Measurements from ENCODE around the gene CAMK4. TPM values are rescaled to one million over a fixed set of nuclear protein-coding genes. Genes with fewer than 3 reads are reported as not detected.

CAMK4 gene
- total and polyA plus RNA-seq, 2 donors (not counting 1 experiment from before 2014, with no cell fraction given): 0.83 to 5.9 TPM

DNA sequence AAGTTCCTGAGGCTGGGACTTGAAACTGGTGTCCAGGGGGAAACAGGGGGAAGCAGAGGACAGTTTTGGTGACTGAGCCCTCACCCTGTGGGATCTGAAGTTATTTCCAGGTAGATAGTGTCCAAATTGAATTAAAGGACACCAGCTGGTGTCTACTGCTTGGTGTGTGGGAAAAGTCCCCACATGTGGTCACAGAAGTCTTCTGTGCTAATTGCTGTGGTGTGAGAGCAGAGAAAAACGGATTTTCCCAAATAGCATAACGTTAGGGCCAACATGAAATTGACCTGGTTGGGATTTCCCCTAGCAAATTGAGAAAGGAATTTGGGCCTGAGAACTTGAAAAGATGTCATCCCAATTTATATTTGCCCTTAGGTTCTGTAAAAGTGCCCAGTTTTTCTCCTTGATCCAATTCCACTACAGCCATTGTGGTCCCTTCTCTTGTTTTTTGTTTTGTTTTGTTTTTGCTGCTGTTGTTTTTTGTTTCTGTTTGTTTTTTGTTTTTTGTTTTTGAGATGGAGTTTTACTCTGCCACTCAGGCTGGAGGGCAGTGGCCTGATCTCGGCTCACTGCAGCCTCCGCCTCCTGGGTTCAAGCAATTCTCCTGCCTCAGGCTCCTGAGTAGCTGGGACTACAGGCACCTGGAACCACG is 293.8 kb downstream of the CAMK4 start:
- TF ChIP-seq, protein P1, sequence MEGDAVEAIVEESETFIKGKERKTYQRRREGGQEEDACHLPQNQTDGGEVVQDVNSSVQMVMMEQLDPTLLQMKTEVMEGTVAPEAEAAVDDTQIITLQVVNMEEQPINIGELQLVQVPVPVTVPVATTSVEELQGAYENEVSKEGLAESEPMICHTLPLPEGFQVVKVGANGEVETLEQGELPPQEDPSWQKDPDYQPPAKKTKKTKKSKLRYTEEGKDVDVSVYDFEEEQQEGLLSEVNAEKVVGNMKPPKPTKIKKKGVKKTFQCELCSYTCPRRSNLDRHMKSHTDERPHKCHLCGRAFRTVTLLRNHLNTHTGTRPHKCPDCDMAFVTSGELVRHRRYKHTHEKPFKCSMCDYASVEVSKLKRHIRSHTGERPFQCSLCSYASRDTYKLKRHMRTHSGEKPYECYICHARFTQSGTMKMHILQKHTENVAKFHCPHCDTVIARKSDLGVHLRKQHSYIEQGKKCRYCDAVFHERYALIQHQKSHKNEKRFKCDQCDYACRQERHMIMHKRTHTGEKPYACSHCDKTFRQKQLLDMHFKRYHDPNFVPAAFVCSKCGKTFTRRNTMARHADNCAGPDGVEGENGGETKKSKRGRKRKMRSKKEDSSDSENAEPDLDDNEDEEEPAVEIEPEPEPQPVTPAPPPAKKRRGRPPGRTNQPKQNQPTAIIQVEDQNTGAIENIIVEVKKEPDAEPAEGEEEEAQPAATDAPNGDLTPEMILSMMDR (conservative IDR thresholded peaks at IDR 0.05 in 1 of 2, IDR thresholded peaks at IDR 0.05 in 1 of 2; ENCODE audit: low read depth in 1 of 2, low read length in 2 of 2): no peak
- no peak for TF ChIP-seq EZH2 (IDR thresholded peaks at IDR 0.05; ENCODE audit: low read length, missing control alignments)
- H3K4me2 ChIP-seq (ENCODE audit: extremely low read depth, insufficient read depth, low read length): no peak overlapping the region
- no peaks in the 10 kb centered on the region for H3K27me3 ChIP-seq (ENCODE audit: control insufficient read depth, insufficient read depth, low read length)
- no peaks in the 10 kb centered on the region for H3K79me2 ChIP-seq (ENCODE audit: control insufficient read depth, insufficient read depth, low read length)
- no peaks in the 10 kb centered on the region for H3K36me3 ChIP-seq (ENCODE audit: control insufficient read depth, insufficient read depth, low read length)
- peaks cover 4% of the 10 kb centered on the region for H3K4me1 ChIP-seq (ENCODE audit: control insufficient read depth, extremely low read depth, insufficient read depth, low read length)
- H3K4me3 ChIP-seq (replicated peaks in 1 of 4; ENCODE audit: control extremely low read depth in 1 of 4, insufficient read depth in 1 of 4, low read depth in 3 of 4, low read length in 4 of 4): no peak overlapping the region
- no peaks in the 10 kb centered on the region for H4K20me1 ChIP-seq (ENCODE audit: control insufficient read depth, extremely low read depth, insufficient read depth, low read length)
- no peak overlapping the region for H3K9ac ChIP-seq (ENCODE audit: insufficient read depth, low read length)
- H2AFZ ChIP-seq (ENCODE audit: low read length): no peak overlapping the region
- no peaks in the 10 kb centered on the region for H3K9me3 ChIP-seq (ENCODE audit: control insufficient read depth, insufficient read depth, low read depth, low read length)
- H3K27ac ChIP-seq (ENCODE audit: insufficient read depth, low read length): no peak overlapping the region
- no peak for DNase-seq (ENCODE audit: low read depth in 2 of 2)

DNA sequence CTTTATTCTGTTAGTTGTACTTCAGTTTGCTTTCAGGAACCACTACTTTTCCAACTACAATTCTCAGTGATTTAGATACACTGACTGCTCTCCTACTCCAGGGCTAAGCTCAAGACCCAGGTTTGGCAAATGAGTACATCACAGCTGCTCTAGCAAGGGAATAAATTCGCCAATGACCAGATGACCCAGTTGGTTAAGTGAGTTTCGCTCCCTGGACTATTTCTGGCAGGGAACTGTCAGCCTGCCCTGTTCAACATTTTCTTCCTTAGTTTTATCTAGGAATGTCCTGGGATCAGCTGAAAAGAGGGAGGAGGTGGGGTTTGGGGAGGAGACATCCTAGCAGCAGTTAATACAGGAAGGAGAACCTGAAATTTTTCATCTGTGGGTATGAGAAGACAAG is 294.6 kb downstream of the CAMK4 start:
- Histone ChIP-seq H3K9ac (ENCODE audit: insufficient read depth, low read length) (no peak overlapping the region), H3K27me3 (ENCODE audit: control insufficient read depth, insufficient read depth, low read length) (no peaks in the 10 kb centered on the region), H3K9me3 (ENCODE audit: control insufficient read depth, insufficient read depth, low read depth, low read length) (no peaks in the 10 kb centered on the region), H3K27ac (ENCODE audit: insufficient read depth, low read length) (no peak overlapping the region), H3K4me3 (replicated peaks in 1 of 4; ENCODE audit: control extremely low read depth in 1 of 4, insufficient read depth in 1 of 4, low read depth in 3 of 4, low read length in 4 of 4) (no peak overlapping the region), H3K79me2 (ENCODE audit: control insufficient read depth, insufficient read depth, low read length) (no peaks in the 10 kb centered on the region), H3K4me1 (ENCODE audit: control insufficient read depth, extremely low read depth, insufficient read depth, low read length) (peaks cover 2% of the 10 kb centered on the region), H4K20me1 (ENCODE audit: control insufficient read depth, extremely low read depth, insufficient read depth, low read length) (no peaks in the 10 kb centered on the region), H3K36me3 (ENCODE audit: control insufficient read depth, insufficient read depth, low read length) (no peaks in the 10 kb centered on the region), H3K4me2 (ENCODE audit: extremely low read depth, insufficient read depth, low read length) (no peak overlapping the region), H2AFZ (ENCODE audit: low read length) (no peak overlapping the region)
- TF ChIP-seq, protein P1 (conservative IDR thresholded peaks at IDR 0.05 in 1 of 2, IDR thresholded peaks at IDR 0.05 in 1 of 2; ENCODE audit: low read depth in 1 of 2, low read length in 2 of 2): no peak
- TF ChIP-seq EZH2 (IDR thresholded peaks at IDR 0.05; ENCODE audit: low read length, missing control alignments): no peak
- no peak for DNase-seq (ENCODE audit: low read depth in 2 of 2)

DNA sequence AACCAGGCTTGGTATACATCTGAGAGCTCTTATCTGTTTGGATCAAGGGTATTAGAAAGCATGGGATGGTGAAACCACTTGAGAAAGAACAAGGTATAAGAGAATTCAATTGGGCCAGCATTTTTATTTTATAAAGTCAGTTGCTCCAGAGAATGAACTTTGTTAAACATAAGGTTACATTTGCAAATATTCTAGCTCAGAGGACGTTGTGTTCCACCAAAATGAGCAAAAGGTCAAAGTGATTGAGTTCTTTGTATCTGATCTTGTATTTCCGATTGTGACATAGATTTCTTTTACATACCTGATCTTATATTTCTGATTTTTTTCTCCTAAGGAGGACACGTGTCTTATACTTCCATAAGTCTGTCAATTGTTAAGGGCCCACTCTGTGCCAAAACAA is 296.7 kb downstream of the CAMK4 start:
- Histone ChIP-seq H3K27me3 (ENCODE audit: control insufficient read depth, insufficient read depth, low read length) (no peaks in the 10 kb centered on the region), H3K27ac (ENCODE audit: insufficient read depth, low read length) (no peak overlapping the region), H3K79me2 (ENCODE audit: control insufficient read depth, insufficient read depth, low read length) (no peaks in the 10 kb centered on the region), H3K4me3 (replicated peaks in 1 of 4; ENCODE audit: control extremely low read depth in 1 of 4, insufficient read depth in 1 of 4, low read depth in 3 of 4, low read length in 4 of 4) (no peak overlapping the region), H3K9ac (ENCODE audit: insufficient read depth, low read length) (no peak overlapping the region), H3K9me3 (ENCODE audit: control insufficient read depth, insufficient read depth, low read depth, low read length) (no peaks in the 10 kb centered on the region), H4K20me1 (ENCODE audit: control insufficient read depth, extremely low read depth, insufficient read depth, low read length) (no peaks in the 10 kb centered on the region), H2AFZ (ENCODE audit: low read length) (no peak overlapping the region), H3K4me2 (ENCODE audit: extremely low read depth, insufficient read depth, low read length) (no peak overlapping the region), H3K4me1 (ENCODE audit: control insufficient read depth, extremely low read depth, insufficient read depth, low read length) (no peaks in the 10 kb centered on the region), H3K36me3 (ENCODE audit: control insufficient read depth, insufficient read depth, low read length) (no peaks in the 10 kb centered on the region)
- no peak for DNase-seq (ENCODE audit: low read depth in 2 of 2)
- no peak for TF ChIP-seq EZH2 (IDR thresholded peaks at IDR 0.05; ENCODE audit: low read length, missing control alignments)
- TF ChIP-seq, protein P1 (conservative IDR thresholded peaks at IDR 0.05 in 1 of 2, IDR thresholded peaks at IDR 0.05 in 1 of 2; ENCODE audit: low read depth in 1 of 2, low read length in 2 of 2): no peak

Measured in fibroblast of lung (primary cell).